ENCODE data around the gene GRIA1. TPM values are rescaled to one million over a fixed set of nuclear protein-coding genes. Genes with fewer than 3 reads are reported as not detected.

GRIA1 gene
- total RNA-seq, 4 donors from 2014 or later = 0.12 to 0.19 TPM; not detected in 2

DNA sequence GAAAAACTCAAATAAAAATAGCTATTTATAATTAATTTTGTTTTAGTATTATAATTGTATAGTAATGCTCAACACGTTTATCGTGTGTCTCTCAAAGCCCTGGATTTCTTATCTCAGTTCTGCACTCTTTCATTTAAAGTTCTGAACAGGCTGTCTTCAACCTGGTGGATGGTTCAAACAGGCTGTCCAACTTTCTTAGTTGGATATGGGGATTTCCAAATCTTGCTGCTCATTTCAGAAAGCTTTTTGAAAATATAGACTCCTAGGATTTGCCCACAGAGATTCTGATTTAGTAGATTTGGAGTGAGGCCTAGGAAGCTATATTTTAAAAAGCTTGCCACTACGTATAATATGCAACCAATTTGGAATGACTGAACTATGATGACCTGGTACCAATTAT is 120.3 kb downstream of the GRIA1 start:
- H3K4me3 ChIP-seq = no peak overlapping the region

GRCh38 chr5:153613144-153613543 is 122.7 kb downstream of the GRIA1 start:
- Histone ChIP-seq H3K36me3 (no peaks in the 10 kb centered on the region), H3K27ac (no peak overlapping the region), H3K4me3 (no peak overlapping the region), H3K9me3 (no peaks in the 10 kb centered on the region), H3K4me1 (no peaks in the 10 kb centered on the region), H3K27me3 (no peaks in the 10 kb centered on the region)
- TF ChIP-seq POLR2A (IDR thresholded peaks at IDR 0.05) (no peak), CTCF (IDR thresholded peaks at IDR 0.05) (no peak)
- WGBS, 2 donors = 61 to 65% methylated on average over 2 of the region's 2 CpGs
- no peak for DNase-seq
- intact Hi-C loops (cut with DNase I) = no loop called here

More for the DNA sequence above, 120.3 kb downstream of the GRIA1 start:
- Histone ChIP-seq H3K9me3 (no peaks in the 10 kb centered on the region), H3K27me3 (no peaks in the 10 kb centered on the region), H3K4me1 (no peaks in the 10 kb centered on the region), H3K36me3 (no peaks in the 10 kb centered on the region), H3K27ac (no peak overlapping the region)
- TF ChIP-seq CTCF (IDR thresholded peaks at IDR 0.05) = no peak
- TF ChIP-seq POLR2A (IDR thresholded peaks at IDR 0.05) = no peak
- intact Hi-C loops (cut with DNase I) = no loop called here
- DNase-seq = no peak
- 79 to 83% methylated on average over 3 of the region's 3 CpGs for WGBS, 2 donors

GRCh38 chr5:153613672-153614071 is 123.2 kb downstream of the GRIA1 start:
- intact Hi-C loops (cut with DNase I) = no loop called here
- no peak for DNase-seq
- no peaks in the 10 kb centered on the region for H3K36me3 ChIP-seq
- no peak overlapping the region for H3K4me3 ChIP-seq
- no peak overlapping the region for H3K27ac ChIP-seq
- H3K4me1 ChIP-seq = no peaks in the 10 kb centered on the region
- TF ChIP-seq POLR2A (IDR thresholded peaks at IDR 0.05) = no peak
- no peaks in the 10 kb centered on the region for H3K9me3 ChIP-seq
- H3K27me3 ChIP-seq = no peaks in the 10 kb centered on the region
- 85 to 90% methylated on average over 8 of the region's 8 CpGs for WGBS, 2 donors

GRCh38 chr5:153617190-153617589 is 126.7 kb downstream of the GRIA1 start:
- H3K27me3 ChIP-seq = no peaks in the 10 kb centered on the region
- no peaks in the 10 kb centered on the region for H3K36me3 ChIP-seq
- WGBS, 2 donors = 61 to 66% methylated on average over 4 of the region's 4 CpGs
- no peak for DNase-seq
- H3K9me3 ChIP-seq = no peaks in the 10 kb centered on the region
- H3K4me1 ChIP-seq = no peaks in the 10 kb centered on the region
- no peak for TF ChIP-seq POLR2A (IDR thresholded peaks at IDR 0.05)
- no peak for TF ChIP-seq CTCF (IDR thresholded peaks at IDR 0.05)
- H3K27ac ChIP-seq = no peak overlapping the region
- no peak overlapping the region for H3K4me3 ChIP-seq
- intact Hi-C loops (cut with DNase I) = no loop called here

DNA sequence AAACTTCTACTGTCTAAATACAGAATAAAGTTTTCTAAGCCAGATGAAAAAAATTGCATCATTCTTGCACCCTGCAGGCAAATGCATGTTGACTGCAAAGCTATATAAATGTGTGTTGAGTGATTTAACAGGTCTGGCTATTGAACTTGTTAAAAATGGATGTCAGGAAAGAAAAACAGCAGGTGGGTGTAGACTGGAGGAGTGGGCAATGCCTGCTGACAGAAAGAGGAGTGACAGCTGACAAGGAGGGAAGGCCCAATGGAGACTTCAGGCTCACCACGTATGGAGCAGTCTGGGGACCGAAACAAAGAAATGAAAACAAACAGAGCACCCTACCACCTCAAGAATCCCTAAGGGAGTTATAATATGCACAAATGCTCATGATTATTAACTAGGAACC is 127.8 kb downstream of the GRIA1 start:
- Histone ChIP-seq H3K36me3 (no peaks in the 10 kb centered on the region), H3K27ac (no peak overlapping the region), H3K9me3 (no peaks in the 10 kb centered on the region), H3K27me3 (no peaks in the 10 kb centered on the region), H3K4me1 (no peaks in the 10 kb centered on the region), H3K4me3 (no peak overlapping the region)
- WGBS, 2 donors = 71 to 79% methylated on average over 2 of the region's 2 CpGs
- DNase-seq = no peak
- intact Hi-C loops (cut with DNase I) = no loop called here
- TF ChIP-seq CTCF (IDR thresholded peaks at IDR 0.05) (no peak), POLR2A (IDR thresholded peaks at IDR 0.05) (no peak)

DNA sequence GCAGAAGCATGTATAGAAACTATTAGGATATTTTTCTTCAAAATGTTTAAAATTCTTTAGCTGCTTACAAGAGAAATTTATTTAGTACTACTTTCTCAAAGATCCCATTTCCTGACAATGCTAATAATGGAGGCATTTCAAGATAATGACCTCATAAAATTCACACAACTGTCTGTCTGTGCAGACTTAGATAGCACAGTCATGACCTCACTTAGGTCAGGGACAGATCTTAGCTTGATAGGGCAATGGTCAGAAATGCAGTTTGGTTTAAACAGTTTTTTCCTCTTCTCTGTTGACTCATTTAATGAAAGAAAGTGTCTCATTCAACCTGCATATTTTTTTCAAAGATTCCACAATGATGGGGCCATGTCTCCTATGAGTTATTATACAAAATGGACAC is 128.4 kb downstream of the GRIA1 start:
- Histone ChIP-seq H3K27ac (no peak overlapping the region), H3K9me3 (no peaks in the 10 kb centered on the region), H3K4me1 (no peaks in the 10 kb centered on the region), H3K36me3 (no peaks in the 10 kb centered on the region), H3K4me3 (no peak overlapping the region), H3K27me3 (no peaks in the 10 kb centered on the region)
- TF ChIP-seq CTCF (IDR thresholded peaks at IDR 0.05) (no peak), POLR2A (IDR thresholded peaks at IDR 0.05) (no peak)
- intact Hi-C loops (cut with DNase I) = no loop called here
- no peak for DNase-seq
